ENCODE measurements around the gene CELF3.

CELF3 gene

DNA sequence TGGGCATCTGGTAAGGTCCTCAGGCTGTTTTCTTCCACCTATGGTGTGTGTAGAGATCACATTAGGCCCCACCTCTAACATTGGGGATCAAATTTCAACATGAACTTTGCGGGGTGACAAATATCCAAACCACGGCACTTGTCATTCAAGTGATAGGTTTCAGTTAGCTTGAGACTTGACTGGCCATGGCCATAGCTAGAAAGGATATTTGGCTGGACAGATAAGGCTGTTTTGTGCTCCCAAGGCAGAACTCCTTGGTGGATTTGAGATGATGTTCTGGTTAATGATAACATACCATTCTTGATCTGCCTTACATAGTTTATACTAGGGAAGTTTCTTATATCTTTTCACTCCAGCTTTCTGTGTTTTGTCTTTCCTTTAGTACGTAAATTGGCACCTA lies 48.5 kb downstream of the CELF3 start:
- no peak for TF ChIP-seq CTCF (IDR thresholded peaks at IDR 0.05; ENCODE audit: extremely low read depth, insufficient read depth, missing control alignments)
- in situ Hi-C loops (cut with MboI; ENCODE audit: low pct_unique_long_range_greater_than_20kb, low sequenced_read_pairs, unreplicated experiment): no loop called here
- no peak for DNase-seq (ENCODE audit: low spot score)

- TF ChIP-seq CTCF (IDR thresholded peaks at IDR 0.05; ENCODE audit: extremely low read depth, insufficient read depth, missing control alignments): no peak
- no peak for DNase-seq (ENCODE audit: low spot score)
- in situ Hi-C loops (cut with MboI; ENCODE audit: low pct_unique_long_range_greater_than_20kb, low sequenced_read_pairs, unreplicated experiment): no loop called here
Measured at GRCh38 chr1:151661751-151662150, 54.9 kb downstream of the CELF3 start.

- no peak for DNase-seq (ENCODE audit: low spot score)
- in situ Hi-C loops (cut with MboI; ENCODE audit: low pct_unique_long_range_greater_than_20kb, low sequenced_read_pairs, unreplicated experiment): no loop called here
- TF ChIP-seq CTCF (IDR thresholded peaks at IDR 0.05; ENCODE audit: extremely low read depth, insufficient read depth, missing control alignments): no peak
Measured at GRCh38 chr1:151655371-151655770, 61.2 kb downstream of the CELF3 start.

GRCh38 chr1:151653397-151653796 lies 63.2 kb downstream of the CELF3 start:
- DNase-seq (ENCODE audit: low spot score): no peak
- in situ Hi-C loops (cut with MboI; ENCODE audit: low pct_unique_long_range_greater_than_20kb, low sequenced_read_pairs, unreplicated experiment): no loop called here
- TF ChIP-seq CTCF (IDR thresholded peaks at IDR 0.05; ENCODE audit: extremely low read depth, insufficient read depth, missing control alignments): no peak

Data from GM13977 (cell line).